Muscle of arm (tissue), 12 donors: ENCODE results near the gene ARHGEF9. TPM values are rescaled to one million over a fixed set of nuclear protein-coding genes. Genes with fewer than 3 reads are reported as not detected.
"Not testable (repeated sequence)": the region's sequence is repeated elsewhere in the genome, so short reads cannot be mapped to it uniquely, and the experiment has no call there.

Source experiments
- DNase-seq: peaks from one replicate; pipeline ENCODE4 v3.0.0-alpha.2; 2013
- polyA plus RNA-seq, 12 donors: library from polyadenylated mRNA; unstranded; fragments of 120-200 nt; gene quantifications; one replicate each; pipeline ENCODE4 v1.2.1, GENCODE V29; 2013; ENCODE audit not compliant: insufficient read length in 12 of 12

ARHGEF9 gene
- polyA plus RNA-seq, 12 donors = 18.1 to 32.2 (median 23.1) TPM; not detected in 1

GRCh38 chrX:63664083-63664482, 120.9 kb downstream of the ARHGEF9 start:
- DNase-seq = no peak

DNA sequence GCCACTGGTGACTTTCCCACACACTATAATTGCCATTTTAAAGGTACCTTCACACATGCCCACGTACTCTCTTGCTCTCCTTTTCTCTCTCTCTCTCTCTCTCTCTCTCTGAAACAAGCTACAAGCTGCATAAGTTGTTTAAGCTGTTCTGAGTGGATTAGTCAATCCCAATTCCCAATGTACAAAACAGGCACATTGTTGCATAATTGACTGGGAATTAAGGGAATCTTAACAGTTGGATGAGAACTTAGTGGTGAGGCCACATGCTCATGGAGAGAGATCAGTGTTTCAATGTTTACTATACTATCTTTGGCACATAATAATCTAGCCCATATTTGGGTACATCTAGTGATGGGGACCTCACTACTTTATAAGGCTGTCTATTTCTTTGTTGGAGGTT, 123.3 kb downstream of the ARHGEF9 start:
- DNase-seq = no peak

DNA sequence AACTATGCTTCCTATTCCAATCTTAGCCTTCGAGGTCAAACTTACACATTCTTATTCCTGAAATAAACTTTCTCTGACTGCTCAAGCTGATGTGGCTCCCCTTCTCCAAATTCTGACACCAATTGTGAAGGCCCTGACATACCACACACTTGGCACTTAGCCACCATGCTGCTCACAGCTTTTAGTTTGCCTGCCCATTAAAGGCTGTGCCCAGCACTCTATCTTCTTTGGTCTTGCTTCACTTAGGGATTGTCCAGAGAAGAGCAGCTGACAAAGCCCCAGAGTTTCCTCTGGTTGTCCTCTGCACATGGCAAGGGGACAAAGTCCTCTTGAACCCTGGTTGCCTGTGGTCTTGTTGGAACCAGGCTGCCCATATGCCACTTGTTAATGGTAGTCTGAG, 126.1 kb downstream of the ARHGEF9 start:
- DNase-seq = no peak

- DNase-seq = no peak
Observed at GRCh38 chrX:63657821-63658220, 127.2 kb downstream of the ARHGEF9 start.

- no peak for DNase-seq
Observed at GRCh38 chrX:63656871-63657580, 128.0 kb downstream of the ARHGEF9 start.

- peak; percentile 22 for DNase-seq
Observed at GRCh38 chrX:63652086-63652765, 132.8 kb downstream of the ARHGEF9 start.

GRCh38 chrX:63645748-63646147, 139.3 kb downstream of the ARHGEF9 start:
- not testable (repeated sequence) for DNase-seq

GRCh38 chrX:63635750-63636149, 149.3 kb downstream of the ARHGEF9 start:
- no peak for DNase-seq

- no peak for DNase-seq
Observed at GRCh38 chrX:63613531-63614028, 171.4 kb downstream of the ARHGEF9 start.

DNA sequence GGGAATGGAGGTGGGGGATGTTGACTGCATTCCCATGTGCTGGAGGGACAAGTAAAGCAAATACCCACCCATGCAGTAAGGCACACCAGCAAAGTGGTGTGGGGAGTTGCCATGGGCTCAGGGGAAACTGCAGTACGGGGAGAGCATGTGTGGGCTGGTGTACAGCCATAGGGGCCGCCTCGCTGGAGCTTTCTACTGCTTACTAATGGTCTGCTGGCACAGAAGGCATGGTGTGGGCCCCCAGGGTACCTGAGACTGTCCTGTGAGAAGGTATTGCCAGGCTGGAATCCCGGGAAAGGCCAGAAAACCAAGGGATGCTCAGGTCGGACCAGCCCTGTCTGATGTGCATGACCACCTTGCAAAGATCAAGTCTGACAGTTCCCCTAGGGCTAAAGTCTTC, 199.1 kb downstream of the ARHGEF9 start:
- DNase-seq = no peak
